ENCODE measurements around the gene PTPN5. TPM values are rescaled to one million over a fixed set of nuclear protein-coding genes. Genes with fewer than 3 reads are reported as not detected.

PTPN5 gene
- total RNA-seq, 3 donors from 2014 or later: 0.59 to 2.2 (median 1.3) TPM

GRCh38 chr11:18736590-18737148 lies 54.9 kb downstream of the PTPN5 start:
- Histone ChIP-seq H3K27me3 (no peaks in the 10 kb centered on the region), H3K4me1 (no peaks in the 10 kb centered on the region), H3K4me3 (no peak overlapping the region), H3K27ac (no peak overlapping the region), H3K9me3 (no peaks in the 10 kb centered on the region), H3K36me3 (no peaks in the 10 kb centered on the region)
- DNase-seq (ENCODE audit: low spot score in 2 of 2): no peak
- intact Hi-C loops (cut with DNase I; ENCODE audit: low total_unique reads): no loop called here
- TF ChIP-seq POLR2AphosphoS5 (IDR thresholded peaks at IDR 0.05) (no peak), CTCF (IDR thresholded peaks at IDR 0.05) (no peak), POLR2A (IDR thresholded peaks at IDR 0.05) (no peak)

GRCh38 chr11:18733202-18733601 lies 58.4 kb downstream of the PTPN5 start:
- intact Hi-C loops (cut with DNase I; ENCODE audit: low total_unique reads): no loop called here
- Histone ChIP-seq H3K27me3 (no peaks in the 10 kb centered on the region), H3K9me3 (no peaks in the 10 kb centered on the region), H3K4me3 (no peak overlapping the region), H3K36me3 (no peaks in the 10 kb centered on the region), H3K4me1 (no peaks in the 10 kb centered on the region), H3K27ac (no peak overlapping the region)
- no peak for TF ChIP-seq POLR2AphosphoS5 (IDR thresholded peaks at IDR 0.05)
- TF ChIP-seq POLR2A (IDR thresholded peaks at IDR 0.05): no peak
- TF ChIP-seq CTCF (IDR thresholded peaks at IDR 0.05): no peak
- DNase-seq (ENCODE audit: low spot score in 2 of 2): no peak

- H3K9me3 ChIP-seq: no peaks in the 10 kb centered on the region
Observed at GRCh38 chr11:18731949-18732821, 59.4 kb downstream of the PTPN5 start.

GRCh38 chr11:18731441-18731840 lies 60.2 kb downstream of the PTPN5 start:
- no peak overlapping the region for H3K4me3 ChIP-seq
- no peaks in the 10 kb centered on the region for H3K4me1 ChIP-seq
- no peaks in the 10 kb centered on the region for H3K9me3 ChIP-seq
- TF ChIP-seq POLR2A (IDR thresholded peaks at IDR 0.05) (no peak), POLR2AphosphoS5 (IDR thresholded peaks at IDR 0.05) (no peak), CTCF (IDR thresholded peaks at IDR 0.05) (no peak)
- intact Hi-C loops (cut with DNase I; ENCODE audit: low total_unique reads): no loop called here
- no peaks in the 10 kb centered on the region for H3K36me3 ChIP-seq
- no peak for DNase-seq (ENCODE audit: low spot score in 2 of 2)
- no peaks in the 10 kb centered on the region for H3K27me3 ChIP-seq
- H3K27ac ChIP-seq: no peak overlapping the region

More at GRCh38 chr11:18731949-18732821, 59.4 kb downstream of the PTPN5 start:
- Histone ChIP-seq H3K27ac (no peak overlapping the region), H3K4me3 (no peak overlapping the region), H3K27me3 (no peaks in the 10 kb centered on the region), H3K36me3 (no peaks in the 10 kb centered on the region), H3K4me1 (no peaks in the 10 kb centered on the region)
- TF ChIP-seq CTCF (IDR thresholded peaks at IDR 0.05) (peak; percentile 87 to 93 (median 90)), POLR2A (IDR thresholded peaks at IDR 0.05) (no peak)
- peak in 1 of 2 donors; percentile 34 for DNase-seq (ENCODE audit: low spot score in 2 of 2)
- intact Hi-C loops (cut with DNase I; ENCODE audit: low total_unique reads): no loop called here

GRCh38 chr11:18730020-18730419 lies 61.6 kb downstream of the PTPN5 start:
- DNase-seq (ENCODE audit: low spot score in 2 of 2): no peak
- intact Hi-C loops (cut with DNase I; ENCODE audit: low total_unique reads): no loop called here
- no peaks in the 10 kb centered on the region for H3K4me1 ChIP-seq
- no peak overlapping the region for H3K27ac ChIP-seq
- no peak for TF ChIP-seq CTCF (IDR thresholded peaks at IDR 0.05)
- no peak for TF ChIP-seq POLR2AphosphoS5 (IDR thresholded peaks at IDR 0.05)
- no peak for TF ChIP-seq POLR2A (IDR thresholded peaks at IDR 0.05)
- no peaks in the 10 kb centered on the region for H3K27me3 ChIP-seq
- no peak overlapping the region for H3K4me3 ChIP-seq
- no peaks in the 10 kb centered on the region for H3K36me3 ChIP-seq
- H3K9me3 ChIP-seq: no peaks in the 10 kb centered on the region

All from breast epithelium (tissue), 4 donors.